ENCODE measurements around the gene SDCCAG8.

SDCCAG8 gene

DNA sequence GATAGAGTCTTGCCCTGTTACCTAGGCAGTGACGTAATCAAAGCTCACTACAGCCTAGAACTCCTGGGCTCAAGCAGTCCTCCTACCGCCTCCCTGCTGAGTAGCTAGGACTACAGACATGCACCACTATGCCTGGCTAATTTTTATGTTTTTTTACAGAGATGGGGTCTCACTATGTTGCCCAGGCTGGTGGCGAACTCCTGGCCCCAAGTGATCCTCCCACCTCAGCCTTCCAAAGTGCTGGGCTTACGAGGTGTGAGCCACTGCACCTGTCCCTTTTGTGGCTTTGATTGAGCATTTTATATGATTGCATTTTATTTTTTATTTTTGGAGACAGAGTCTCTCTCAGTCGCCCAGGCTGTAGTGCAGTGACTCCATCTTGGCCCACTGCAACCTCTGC lies 25.8 kb downstream of the SDCCAG8 start:
- Histone ChIP-seq H3K36me3 (ENCODE audit: control insufficient read depth, insufficient read depth, low read length) (no peaks in the 10 kb centered on the region), H3K9me3 (ENCODE audit: control insufficient read depth, insufficient read depth, low read length) (no peaks in the 10 kb centered on the region), H3K27me3 (ENCODE audit: control insufficient read depth, insufficient read depth, low read length) (no peaks in the 10 kb centered on the region), H3K4me3 (ENCODE audit: low read depth, low read length) (no peak overlapping the region), H3K9ac (ENCODE audit: low read depth, low read length) (no peak overlapping the region), H3K4me1 (ENCODE audit: control insufficient read depth, insufficient read depth, low read length) (peaks cover 6% of the 10 kb centered on the region), H3K27ac (ENCODE audit: low read depth, low read length) (no peak overlapping the region)

DNA sequence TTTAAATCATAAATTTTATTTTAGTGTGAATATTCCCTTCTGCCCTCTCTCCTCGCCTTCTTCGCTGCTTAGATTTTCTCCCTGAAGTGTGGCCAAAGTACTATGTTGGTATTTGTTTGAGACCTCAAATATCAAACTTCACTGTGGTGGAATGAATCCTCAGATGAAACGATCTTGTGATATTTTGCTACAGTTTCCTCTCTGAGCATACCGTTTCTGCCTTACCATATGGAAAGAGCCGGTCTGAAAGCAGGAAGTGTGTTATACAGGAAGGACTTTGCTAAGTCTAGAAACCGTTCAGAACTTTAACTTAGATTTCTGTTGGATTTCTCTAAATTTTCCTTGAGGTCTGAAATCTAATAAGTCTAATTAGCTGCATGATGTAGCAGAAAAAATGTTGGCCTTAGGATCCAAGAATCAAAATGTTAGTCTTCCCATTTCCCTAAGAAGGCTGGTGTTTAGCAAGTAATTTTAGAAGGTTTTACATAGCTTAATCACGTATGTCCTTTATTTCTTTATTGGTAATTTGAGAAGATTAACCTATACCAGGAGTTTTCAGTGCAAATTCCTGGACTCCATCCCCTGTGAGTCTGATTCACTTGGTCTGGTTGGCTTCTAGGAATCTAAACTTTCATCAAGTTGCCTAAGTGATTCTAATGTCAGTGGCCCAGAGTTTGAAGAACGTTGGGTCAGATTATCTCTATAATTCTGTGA lies 30.7 kb downstream of the SDCCAG8 start:
- H3K9ac ChIP-seq (ENCODE audit: low read depth, low read length), result no peak overlapping the region
- H3K9me3 ChIP-seq (ENCODE audit: control insufficient read depth, insufficient read depth, low read length), result no peaks in the 10 kb centered on the region
- H3K4me3 ChIP-seq (ENCODE audit: low read depth, low read length), result no peak overlapping the region
- H3K4me1 ChIP-seq (ENCODE audit: control insufficient read depth, insufficient read depth, low read length), result peaks cover 6% of the 10 kb centered on the region
- H3K36me3 ChIP-seq (ENCODE audit: control insufficient read depth, insufficient read depth, low read length), result 0 out of 2 replicates have a peak, but pooled peaks cover 2% of the 10 kb centered on the region
- H3K27me3 ChIP-seq (ENCODE audit: control insufficient read depth, insufficient read depth, low read length), result no peaks in the 10 kb centered on the region
- no peak overlapping the region for H3K27ac ChIP-seq (ENCODE audit: low read depth, low read length)

DNA sequence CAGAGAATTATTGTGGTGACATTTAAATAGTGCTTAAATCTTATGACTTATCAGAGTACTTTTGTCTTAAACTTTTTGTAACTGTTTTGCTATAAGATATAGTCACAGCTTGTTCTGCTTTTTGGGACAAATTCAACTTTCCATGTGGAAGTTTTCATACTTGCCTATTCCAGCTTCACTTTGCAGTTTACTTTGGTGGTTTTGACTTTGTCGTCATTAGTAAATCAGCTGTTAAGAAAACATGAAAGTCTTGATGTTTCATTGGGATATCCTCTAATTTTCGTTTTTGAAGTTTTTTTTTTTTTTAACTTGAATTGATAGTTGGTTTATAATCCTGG lies 31.3 kb downstream of the SDCCAG8 start:
- Histone ChIP-seq H3K9ac (ENCODE audit: low read depth, low read length) (no peak overlapping the region), H3K27me3 (ENCODE audit: control insufficient read depth, insufficient read depth, low read length) (no peaks in the 10 kb centered on the region), H3K4me1 (ENCODE audit: control insufficient read depth, insufficient read depth, low read length) (peaks cover 7% of the 10 kb centered on the region), H3K36me3 (ENCODE audit: control insufficient read depth, insufficient read depth, low read length) (0 out of 2 replicates have a peak, but pooled peaks cover 2% of the 10 kb centered on the region), H3K4me3 (ENCODE audit: low read depth, low read length) (no peak overlapping the region), H3K27ac (ENCODE audit: low read depth, low read length) (no peak overlapping the region), H3K9me3 (ENCODE audit: control insufficient read depth, insufficient read depth, low read length) (no peaks in the 10 kb centered on the region)

DNA sequence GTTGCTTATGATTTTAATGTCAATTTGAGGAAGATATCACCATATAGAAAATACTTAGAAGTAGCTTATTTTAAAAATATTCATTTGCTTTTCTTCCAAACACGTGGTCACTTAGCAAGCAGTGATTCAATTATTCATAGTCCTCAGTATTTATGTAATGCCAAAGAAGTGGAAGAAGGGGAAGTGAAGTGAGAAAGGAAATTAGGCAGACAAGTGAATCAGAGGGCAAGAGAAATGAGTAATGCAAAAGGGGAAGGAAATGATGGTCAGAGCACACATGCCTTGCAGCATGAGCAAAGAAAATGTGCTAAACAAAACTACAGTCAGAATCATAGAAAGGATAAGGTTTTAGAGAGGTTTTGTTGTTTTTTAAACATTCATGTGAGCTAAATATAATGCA lies 31.8 kb downstream of the SDCCAG8 start:
- H3K9ac ChIP-seq (ENCODE audit: low read depth, low read length), result no peak overlapping the region
- peaks cover 12% of the 10 kb centered on the region for H3K4me1 ChIP-seq (ENCODE audit: control insufficient read depth, insufficient read depth, low read length)
- no peaks in the 10 kb centered on the region for H3K27me3 ChIP-seq (ENCODE audit: control insufficient read depth, insufficient read depth, low read length)
- H3K36me3 ChIP-seq (ENCODE audit: control insufficient read depth, insufficient read depth, low read length), result 0 out of 2 replicates have a peak, but pooled peaks cover 2% of the 10 kb centered on the region
- no peaks in the 10 kb centered on the region for H3K9me3 ChIP-seq (ENCODE audit: control insufficient read depth, insufficient read depth, low read length)
- no peak overlapping the region for H3K27ac ChIP-seq (ENCODE audit: low read depth, low read length)
- no peak overlapping the region for H3K4me3 ChIP-seq (ENCODE audit: low read depth, low read length)

DNA sequence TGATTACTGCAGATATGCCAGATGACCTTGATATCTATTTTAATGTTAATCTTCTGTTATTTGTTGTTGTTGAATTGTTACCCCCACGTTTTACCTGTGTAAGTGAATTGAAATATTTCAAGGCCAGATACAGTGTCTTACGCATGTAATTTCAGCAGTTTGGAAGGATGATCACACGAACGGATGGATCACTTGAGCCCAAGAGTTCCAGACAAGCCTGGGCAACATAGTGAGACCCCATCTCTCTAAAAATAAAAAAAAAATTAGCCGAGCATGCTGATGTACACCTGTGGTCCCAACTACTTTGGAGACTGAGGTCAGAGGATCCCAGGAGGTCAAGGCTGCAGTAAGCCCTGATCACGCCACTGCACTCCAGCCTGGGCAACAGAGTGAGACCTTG lies 32.2 kb downstream of the SDCCAG8 start:
- no peak overlapping the region for H3K4me3 ChIP-seq (ENCODE audit: low read depth, low read length)
- H3K36me3 ChIP-seq (ENCODE audit: control insufficient read depth, insufficient read depth, low read length), result 0 out of 2 replicates have a peak, but pooled peaks cover 2% of the 10 kb centered on the region
- no peak overlapping the region for H3K27ac ChIP-seq (ENCODE audit: low read depth, low read length)
- H3K9me3 ChIP-seq (ENCODE audit: control insufficient read depth, insufficient read depth, low read length), result no peaks in the 10 kb centered on the region
- no peak overlapping the region for H3K9ac ChIP-seq (ENCODE audit: low read depth, low read length)
- peaks cover 12% of the 10 kb centered on the region for H3K4me1 ChIP-seq (ENCODE audit: control insufficient read depth, insufficient read depth, low read length)
- no peaks in the 10 kb centered on the region for H3K27me3 ChIP-seq (ENCODE audit: control insufficient read depth, insufficient read depth, low read length)

DNA sequence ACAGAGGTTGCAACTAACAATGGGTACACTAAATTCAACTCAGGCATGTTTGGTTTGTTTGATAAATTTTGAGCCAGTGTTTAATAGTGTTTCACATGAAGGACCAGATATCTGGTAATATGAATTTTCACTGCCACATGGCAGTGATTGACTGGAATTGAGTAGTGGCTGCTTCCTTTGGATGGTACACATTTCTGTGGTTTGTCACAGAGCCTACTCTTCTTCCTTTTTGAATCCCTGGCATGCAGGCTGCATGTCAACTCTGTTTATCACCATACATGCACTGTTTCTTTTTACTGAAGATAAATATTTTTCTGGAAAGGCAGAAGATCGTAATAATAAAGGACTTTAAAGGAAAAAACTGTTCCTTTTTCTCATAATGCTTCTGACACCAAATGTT lies 35.5 kb downstream of the SDCCAG8 start:
- H3K36me3 ChIP-seq (ENCODE audit: control insufficient read depth, insufficient read depth, low read length), result 0 out of 2 replicates have a peak, but pooled peaks cover 2% of the 10 kb centered on the region
- H3K9ac ChIP-seq (ENCODE audit: low read depth, low read length), result no peak overlapping the region
- no peak overlapping the region for H3K4me3 ChIP-seq (ENCODE audit: low read depth, low read length)
- H3K27me3 ChIP-seq (ENCODE audit: control insufficient read depth, insufficient read depth, low read length), result no peaks in the 10 kb centered on the region
- no peaks in the 10 kb centered on the region for H3K9me3 ChIP-seq (ENCODE audit: control insufficient read depth, insufficient read depth, low read length)
- H3K4me1 ChIP-seq (ENCODE audit: control insufficient read depth, insufficient read depth, low read length), result peaks cover 15% of the 10 kb centered on the region
- no peak overlapping the region for H3K27ac ChIP-seq (ENCODE audit: low read depth, low read length)

DNA sequence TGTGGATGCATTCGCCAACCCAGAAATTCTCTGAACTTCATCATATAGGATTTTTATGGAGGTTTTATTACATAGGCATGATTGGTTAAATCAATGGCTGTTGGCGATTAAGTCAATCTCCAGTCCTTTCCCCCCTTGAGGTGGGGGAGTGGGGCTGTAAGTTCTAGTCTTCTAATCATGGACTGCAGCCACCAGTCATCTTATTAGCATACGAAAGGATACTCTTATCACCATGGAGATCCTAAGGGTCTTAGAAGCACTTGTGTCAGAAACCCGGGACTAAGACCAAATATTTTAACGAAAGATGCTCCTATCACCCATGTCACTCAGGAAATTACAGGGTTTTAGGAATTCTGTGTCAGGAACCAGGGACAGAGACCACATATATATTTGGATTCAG lies 36.3 kb downstream of the SDCCAG8 start:
- Histone ChIP-seq H3K4me3 (ENCODE audit: low read depth, low read length) (no peak overlapping the region), H3K27ac (ENCODE audit: low read depth, low read length) (no peak overlapping the region), H3K36me3 (ENCODE audit: control insufficient read depth, insufficient read depth, low read length) (0 out of 2 replicates have a peak, but pooled peaks cover under 1% of the 10 kb centered on the region), H3K4me1 (ENCODE audit: control insufficient read depth, insufficient read depth, low read length) (peaks cover 15% of the 10 kb centered on the region), H3K9me3 (ENCODE audit: control insufficient read depth, insufficient read depth, low read length) (no peaks in the 10 kb centered on the region), H3K27me3 (ENCODE audit: control insufficient read depth, insufficient read depth, low read length) (no peaks in the 10 kb centered on the region), H3K9ac (ENCODE audit: low read depth, low read length) (no peak overlapping the region)

DNA sequence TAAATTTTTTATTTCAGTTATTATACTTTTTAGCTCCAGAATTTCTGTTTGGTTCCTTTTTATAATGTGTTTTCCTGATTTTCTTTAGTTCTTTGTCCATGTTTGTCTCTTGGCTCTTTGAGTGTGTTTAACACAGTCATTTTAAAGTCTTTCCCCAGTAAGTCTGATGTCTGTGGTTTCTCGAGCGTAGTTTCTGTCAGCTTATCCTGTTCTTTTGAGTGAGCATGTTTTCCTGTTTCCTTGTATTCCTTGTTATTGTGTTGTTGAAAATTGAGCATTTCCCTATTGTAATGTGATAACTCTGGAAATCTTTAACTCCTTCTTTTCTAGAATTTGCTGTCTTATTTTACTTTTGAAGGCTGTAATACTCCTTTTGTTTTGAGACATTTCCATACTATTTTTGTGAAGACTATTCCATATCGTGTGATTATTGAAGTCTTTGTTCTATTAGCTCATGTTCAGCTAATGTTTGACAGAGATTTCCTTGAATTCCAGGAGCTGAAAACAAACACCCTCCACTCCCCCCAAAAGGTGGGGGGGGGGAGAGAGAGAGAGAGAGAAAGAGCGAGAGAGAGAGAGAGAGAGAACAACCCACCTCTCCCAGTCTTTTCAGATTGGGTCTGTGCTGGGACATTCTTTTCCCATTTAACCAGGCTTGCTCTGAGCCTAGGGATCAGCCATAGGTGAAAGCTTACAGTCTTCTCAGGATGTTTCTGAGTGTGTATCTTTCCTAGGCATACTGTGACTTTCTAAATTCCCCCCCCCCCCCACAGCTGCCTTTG lies 38.3 kb downstream of the SDCCAG8 start:
- Histone ChIP-seq H3K27ac (ENCODE audit: low read depth, low read length) (peak overlapping the region; percentile 28), H3K9me3 (ENCODE audit: control insufficient read depth, insufficient read depth, low read length) (no peaks in the 10 kb centered on the region), H3K27me3 (ENCODE audit: control insufficient read depth, insufficient read depth, low read length) (no peaks in the 10 kb centered on the region), H3K4me1 (ENCODE audit: control insufficient read depth, insufficient read depth, low read length) (peaks cover 15% of the 10 kb centered on the region), H3K36me3 (ENCODE audit: control insufficient read depth, insufficient read depth, low read length) (no peaks in the 10 kb centered on the region), H3K4me3 (ENCODE audit: low read depth, low read length) (no peak overlapping the region), H3K9ac (ENCODE audit: low read depth, low read length) (no peak overlapping the region)

DNA sequence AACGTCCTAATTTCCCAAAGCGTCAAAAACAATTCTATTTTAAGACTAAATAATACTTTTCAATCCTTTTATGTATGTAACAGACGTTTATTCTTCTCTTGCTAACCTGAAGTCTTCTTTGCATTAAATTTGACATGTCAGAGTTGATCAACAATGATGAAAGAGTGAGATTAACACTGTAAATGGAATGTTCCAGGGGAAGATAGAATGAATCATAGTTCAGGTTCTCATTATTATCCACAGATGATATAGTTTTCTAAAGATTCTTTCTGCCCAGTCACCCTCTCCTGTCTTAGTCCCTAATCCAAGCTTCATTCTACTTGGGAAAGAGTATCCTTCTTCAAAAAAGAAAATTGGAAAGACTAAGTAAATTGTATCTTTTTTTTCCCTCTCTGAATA lies 38.9 kb downstream of the SDCCAG8 start:
- H3K9ac ChIP-seq (ENCODE audit: low read depth, low read length), result no peak overlapping the region
- H3K27ac ChIP-seq (ENCODE audit: low read depth, low read length), result no peak overlapping the region
- no peaks in the 10 kb centered on the region for H3K27me3 ChIP-seq (ENCODE audit: control insufficient read depth, insufficient read depth, low read length)
- peaks cover 15% of the 10 kb centered on the region for H3K4me1 ChIP-seq (ENCODE audit: control insufficient read depth, insufficient read depth, low read length)
- H3K9me3 ChIP-seq (ENCODE audit: control insufficient read depth, insufficient read depth, low read length), result no peaks in the 10 kb centered on the region
- no peak overlapping the region for H3K4me3 ChIP-seq (ENCODE audit: low read depth, low read length)
- no peaks in the 10 kb centered on the region for H3K36me3 ChIP-seq (ENCODE audit: control insufficient read depth, insufficient read depth, low read length)

DNA sequence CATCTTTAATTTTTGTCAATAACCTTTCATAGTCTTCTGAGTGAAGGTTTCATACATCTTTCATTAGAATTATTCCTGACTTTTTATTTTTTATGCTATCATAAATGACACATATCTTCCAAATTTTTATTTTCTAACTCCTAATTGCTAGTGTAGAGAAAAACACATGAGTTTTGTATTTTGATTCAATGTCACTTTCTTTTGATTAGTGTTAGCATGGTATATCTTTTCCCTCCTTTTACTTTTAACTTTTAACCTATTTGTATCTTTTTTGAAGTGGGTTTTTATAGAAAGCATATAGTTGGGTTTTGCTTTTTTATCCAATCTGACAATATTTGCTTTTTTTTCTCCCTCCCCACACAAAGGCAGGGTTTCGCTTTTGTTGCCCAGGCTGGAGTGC lies 43.2 kb downstream of the SDCCAG8 start:
- no peaks in the 10 kb centered on the region for H3K27me3 ChIP-seq (ENCODE audit: control insufficient read depth, insufficient read depth, low read length)
- no peaks in the 10 kb centered on the region for H3K36me3 ChIP-seq (ENCODE audit: control insufficient read depth, insufficient read depth, low read length)
- H3K9me3 ChIP-seq (ENCODE audit: control insufficient read depth, insufficient read depth, low read length), result no peaks in the 10 kb centered on the region

DNA sequence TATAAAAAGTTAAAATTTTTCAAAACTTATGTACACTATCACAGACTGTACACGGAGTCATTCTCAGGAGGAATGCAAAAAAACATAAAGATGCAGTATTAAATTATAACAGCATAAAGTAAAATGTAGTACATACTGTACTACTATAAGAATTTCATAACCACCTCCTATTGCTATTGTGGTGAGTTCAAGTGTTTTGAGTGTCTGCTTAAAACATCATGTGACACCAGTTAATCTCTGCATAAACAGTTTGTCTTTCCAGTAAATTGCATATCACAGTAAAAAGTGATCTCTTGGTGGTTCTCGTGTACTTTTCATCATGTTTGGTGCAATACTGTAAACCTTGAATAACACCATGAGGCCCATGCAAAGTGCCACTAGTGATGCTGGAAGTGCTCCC lies 45.2 kb downstream of the SDCCAG8 start:
- H3K9me3 ChIP-seq (ENCODE audit: control insufficient read depth, insufficient read depth, low read length), result no peaks in the 10 kb centered on the region
- H3K9ac ChIP-seq (ENCODE audit: low read depth, low read length), result no peak overlapping the region
- no peak overlapping the region for H3K27ac ChIP-seq (ENCODE audit: low read depth, low read length)
- H3K36me3 ChIP-seq (ENCODE audit: control insufficient read depth, insufficient read depth, low read length), result no peaks in the 10 kb centered on the region
- no peaks in the 10 kb centered on the region for H3K27me3 ChIP-seq (ENCODE audit: control insufficient read depth, insufficient read depth, low read length)
- no peaks in the 10 kb centered on the region for H3K4me1 ChIP-seq (ENCODE audit: control insufficient read depth, insufficient read depth, low read length)
- no peak overlapping the region for H3K4me3 ChIP-seq (ENCODE audit: low read depth, low read length)

More for the DNA sequence above, 43.2 kb downstream of the SDCCAG8 start:
- H3K4me1 ChIP-seq (ENCODE audit: control insufficient read depth, insufficient read depth, low read length), result peaks cover 6% of the 10 kb centered on the region; the same call in 1 of the 2 replicates
- no peak overlapping the region for H3K27ac ChIP-seq (ENCODE audit: low read depth, low read length)
- H3K9ac ChIP-seq (ENCODE audit: low read depth, low read length), result no peak overlapping the region
- H3K4me3 ChIP-seq (ENCODE audit: low read depth, low read length), result no peak overlapping the region

Data from HUES48 (cell line).